ENCODE data around the gene JPH3. TPM values are rescaled to one million over a fixed set of nuclear protein-coding genes. Genes with fewer than 3 reads are reported as not detected.
"Not testable (repeated sequence)": the region's sequence is repeated elsewhere in the genome, so short reads cannot be mapped to it uniquely, and the experiment has no call there.

The JPH3 gene
- total RNA-seq, 1 experiment from 2014 or later, result 39.0 TPM

- TF ChIP-seq GRHL2 (CRISPR knock-in tag; IDR thresholded peaks at IDR 0.05; ENCODE audit: insufficient replicate concordance, severe bottlenecking), result no peak
Observed at GRCh38 chr16:87680272-87680644, 78.0 kb downstream of the JPH3 start (continued).

DNA sequence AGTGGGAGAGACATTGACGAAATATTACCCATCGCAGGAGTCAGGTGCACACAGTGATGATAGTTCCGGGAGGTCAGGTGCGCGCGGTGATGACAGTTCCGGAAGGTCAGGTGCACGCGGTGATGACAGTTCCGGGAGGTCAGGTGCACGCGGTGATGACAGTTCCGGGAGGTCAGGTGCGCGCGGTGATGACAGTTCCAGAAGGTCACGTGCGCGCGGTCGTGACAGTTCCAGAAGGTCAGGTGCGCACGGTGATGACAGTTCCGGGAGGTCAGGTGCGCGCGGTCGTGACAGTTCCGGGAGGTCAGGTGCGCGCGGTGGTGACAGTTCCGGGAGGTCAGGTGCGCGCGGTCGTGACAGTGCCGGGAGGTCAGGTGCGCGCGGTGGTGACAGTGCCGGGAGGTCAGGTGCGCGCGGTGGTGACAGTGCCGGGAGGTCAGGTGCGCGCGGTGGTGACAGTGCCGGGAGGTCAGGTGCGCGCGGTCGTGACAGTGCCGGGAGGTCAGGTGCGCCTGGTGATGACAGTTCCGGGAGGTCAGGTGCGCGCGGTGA lies 78.8 kb downstream of the JPH3 start:
- POLR2A ChIA-PET; DNase-seq (ENCODE audit: low spot score); H3K4me3 Mint-ChIP-seq; H3K9me3 Mint-ChIP-seq; ATAC-seq; H3K27me3 Mint-ChIP-seq (ENCODE audit: low read depth); H3K4me1 Mint-ChIP-seq; H3K27ac Mint-ChIP-seq; H3K36me3 Mint-ChIP-seq: not testable (repeated sequence)
- CTCF ChIA-PET, result interaction anchor here (1.0 to 2.2 kb wide), 5 partner anchors 18 to 109 kb away, joined by 3 to 9 read pairs (median 3); no protein-coding TSS in a partner anchor

- DNase-seq (ENCODE audit: low spot score), result peak; percentile 75
- no peaks in the 10 kb centered on the region for H3K4me1 Mint-ChIP-seq
- TF ChIP-seq CTCF (IDR thresholded peaks at IDR 0.05), result peak; percentile 66
- TF ChIP-seq TEAD1 (CRISPR knock-in tag; IDR thresholded peaks at IDR 0.05), result no peak
- POLR2A ChIA-PET, result no interaction called here
- no peak overlapping the region for H3K27ac Mint-ChIP-seq
- no peaks in the 10 kb centered on the region; the same call in 1 of the 2 replicates for H3K36me3 Mint-ChIP-seq
- peak; percentile 84 for ATAC-seq
- no peaks in the 10 kb centered on the region for H3K27me3 Mint-ChIP-seq (ENCODE audit: low read depth)
- no peaks in the 10 kb centered on the region for H3K9me3 Mint-ChIP-seq
- CTCF ChIA-PET, result interaction anchor here (0.5 to 1.0 kb wide), 6 partner anchors 12 to 287 kb away, joined by 3 to 4 read pairs (median 3); no protein-coding TSS in a partner anchor
- no peak overlapping the region for H3K4me3 Mint-ChIP-seq
Observed at GRCh38 chr16:87681981-87682570, 79.8 kb downstream of the JPH3 start.

- POLR2A ChIA-PET, result no interaction called here
- no peak overlapping the region for H3K27ac Mint-ChIP-seq
- DNase-seq (ENCODE audit: low spot score) (no peak), ATAC-seq (no peak)
- H3K36me3 Mint-ChIP-seq, result no peaks in the 10 kb centered on the region; the same call in 1 of the 2 replicates
- H3K4me1 Mint-ChIP-seq, result no peaks in the 10 kb centered on the region
- CTCF ChIA-PET, result interaction anchor here (0.6 kb wide), 1 partner anchor 111 kb away, joined by 3 read pairs; no protein-coding TSS in a partner anchor
- H3K9me3 Mint-ChIP-seq, result no peaks in the 10 kb centered on the region
- H3K27me3 Mint-ChIP-seq (ENCODE audit: low read depth), result no peaks in the 10 kb centered on the region
- H3K4me3 Mint-ChIP-seq, result no peak overlapping the region
- no peak for TF ChIP-seq GRHL2 (CRISPR knock-in tag; IDR thresholded peaks at IDR 0.05; ENCODE audit: insufficient replicate concordance, severe bottlenecking)
- TF ChIP-seq FOXP1 (CRISPR knock-in tag; IDR thresholded peaks at IDR 0.05; ENCODE audit: borderline replicate concordance), result no peak
- TF ChIP-seq, protein P1, sequence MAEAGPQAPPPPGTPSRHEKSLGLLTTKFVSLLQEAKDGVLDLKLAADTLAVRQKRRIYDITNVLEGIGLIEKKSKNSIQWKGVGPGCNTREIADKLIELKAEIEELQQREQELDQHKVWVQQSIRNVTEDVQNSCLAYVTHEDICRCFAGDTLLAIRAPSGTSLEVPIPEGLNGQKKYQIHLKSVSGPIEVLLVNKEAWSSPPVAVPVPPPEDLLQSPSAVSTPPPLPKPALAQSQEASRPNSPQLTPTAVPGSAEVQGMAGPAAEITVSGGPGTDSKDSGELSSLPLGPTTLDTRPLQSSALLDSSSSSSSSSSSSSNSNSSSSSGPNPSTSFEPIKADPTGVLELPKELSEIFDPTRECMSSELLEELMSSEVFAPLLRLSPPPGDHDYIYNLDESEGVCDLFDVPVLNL (CRISPR knock-in tag; IDR thresholded peaks at IDR 0.05; ENCODE audit: borderline replicate concordance, low read depth), result no peak
- TF ChIP-seq ESRRA (CRISPR knock-in tag; IDR thresholded peaks at IDR 0.05; ENCODE audit: borderline replicate concordance), result no peak
- no peak for TF ChIP-seq NFATC4 (CRISPR knock-in tag; IDR thresholded peaks at IDR 0.05)
- TF ChIP-seq MLX (CRISPR knock-in tag; IDR thresholded peaks at IDR 0.05), result no peak
- no peak for TF ChIP-seq NFYB (CRISPR knock-in tag; conservative IDR thresholded peaks at IDR 0.05; ENCODE audit: low read depth)
- TF ChIP-seq ZNF138 (CRISPR knock-in tag; conservative IDR thresholded peaks at IDR 0.05), result no peak
- TF ChIP-seq AFF4 (CRISPR knock-in tag; IDR thresholded peaks at IDR 0.05; ENCODE audit: borderline replicate concordance), result no peak
Observed at GRCh38 chr16:87682852-87683399, 80.6 kb downstream of the JPH3 start.
